Stimulated activated CD4-positive, alpha-beta T cell treated with anti-CD3 and anti-CD28 coated beads, Interleukin-4, amount 100 ng/mL, for 4 hours (primary cell): Measurements from ENCODE around the gene ZFAND6.
"Not testable (repeated sequence)": the region's sequence is repeated elsewhere in the genome, so short reads cannot be mapped to it uniquely, and the experiment has no call there.

Experiments
- DNase-seq, 2 experiments: peaks; one replicate each; pipeline ENCODE4 v3.0.0-alpha.2; 2020

The ZFAND6 gene

GRCh38 chr15:80058851-80059785, at the start of gene ZFAND6:
Gene ZFAND6 (plus strand): TSS chr15:80059676. CDS start chr15:80120345, 60,669 bp downstream.
- DNase-seq = peak; percentile 94 to 95

DNA sequence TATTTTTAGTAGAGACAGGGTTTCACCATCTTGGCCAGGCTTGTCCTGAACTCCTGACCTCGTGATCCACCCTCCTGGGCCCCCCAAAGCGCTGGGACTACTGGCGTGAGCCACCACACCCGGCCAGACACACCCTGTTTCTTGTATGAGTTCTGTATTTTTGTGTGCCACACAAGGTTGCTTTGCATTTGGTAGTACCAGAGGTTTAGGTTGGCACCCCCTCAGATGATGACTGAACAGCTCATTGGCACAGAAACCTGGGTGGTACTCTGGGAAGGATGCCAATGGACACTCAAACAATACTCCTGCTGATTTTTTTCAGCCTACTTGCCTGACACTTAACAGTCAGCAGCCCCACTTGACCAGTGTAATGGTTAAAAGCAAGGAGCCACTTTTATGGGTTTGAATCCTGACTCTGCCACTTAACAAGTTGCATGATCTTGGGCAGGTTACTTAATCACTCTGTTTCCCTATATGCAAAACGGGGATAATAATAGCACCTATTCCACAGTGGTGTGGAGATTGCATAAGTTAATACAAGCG, 49.3 kb upstream of the ZFAND6 start:
- no peak for DNase-seq

DNA sequence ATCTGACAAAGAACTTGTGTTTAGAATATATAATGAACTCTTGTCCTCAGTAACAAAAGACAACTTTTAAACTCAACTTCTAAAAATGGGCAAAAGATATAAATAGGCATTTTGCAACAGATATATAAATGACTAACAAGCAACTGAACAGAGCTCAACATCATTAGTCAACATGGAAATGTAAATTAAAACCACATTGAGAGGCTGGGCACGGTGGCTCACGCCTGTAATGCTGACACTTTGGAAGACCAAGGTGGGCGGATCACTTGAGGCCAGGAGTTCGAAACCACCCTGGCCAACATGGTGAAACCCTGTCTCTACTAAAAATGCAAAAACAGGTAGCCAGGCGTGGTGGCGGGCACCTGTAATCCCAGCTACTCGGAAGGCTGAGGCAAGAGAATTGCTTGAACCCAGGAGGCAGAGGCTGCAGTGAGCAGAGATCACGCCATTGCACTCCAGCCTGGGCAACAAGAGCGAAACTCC, 48.4 kb upstream of the ZFAND6 start:
- DNase-seq = not testable (repeated sequence)

- DNase-seq = no peak
Measured at GRCh38 chr15:80011596-80011995, 47.9 kb upstream of the ZFAND6 start.

GRCh38 chr15:80012060-80012726, 47.3 kb upstream of the ZFAND6 start:
- DNase-seq = no peak

DNA sequence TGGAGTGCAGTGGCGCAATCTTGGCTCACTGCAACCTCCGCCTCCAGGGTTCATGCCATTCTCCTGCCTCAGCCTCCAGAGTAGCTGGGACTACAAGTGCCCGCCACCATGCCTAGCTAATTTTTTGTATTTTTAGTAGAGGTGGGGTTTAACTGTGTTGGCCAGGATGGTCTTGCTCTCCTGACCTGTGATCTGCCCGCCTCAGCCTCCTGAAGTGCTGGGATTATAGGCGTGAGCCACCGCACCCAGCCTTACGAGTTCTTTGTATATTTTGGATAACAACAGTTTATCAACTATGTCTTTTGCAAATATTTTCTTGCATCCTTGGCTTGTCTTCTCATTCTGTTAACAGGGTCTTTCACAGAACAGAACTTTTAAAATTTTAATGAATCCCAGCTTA, 45.3 kb upstream of the ZFAND6 start:
- DNase-seq = not testable (repeated sequence)

DNA sequence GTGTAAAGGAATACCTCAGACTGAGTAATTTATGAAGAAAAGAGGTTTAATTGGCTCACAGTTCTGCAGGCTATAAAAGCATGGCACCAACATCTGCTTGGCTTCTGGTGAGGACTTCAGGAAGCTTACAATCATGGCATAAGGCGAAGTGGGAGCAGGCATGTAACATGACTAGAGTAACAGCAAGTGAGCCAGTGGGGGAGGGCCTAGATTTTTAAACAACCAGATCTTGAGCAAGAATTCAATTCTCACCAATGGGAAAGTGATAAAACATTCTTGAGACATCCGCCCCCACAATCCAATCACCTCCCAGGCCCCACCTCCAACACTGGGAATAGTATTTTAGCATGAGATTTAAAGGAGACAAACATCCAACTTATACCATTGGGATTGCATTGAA, 44.3 kb upstream of the ZFAND6 start:
- DNase-seq = no peak

- DNase-seq = not testable (repeated sequence)
Measured at GRCh38 chr15:80016506-80016905, 43.0 kb upstream of the ZFAND6 start.

DNA sequence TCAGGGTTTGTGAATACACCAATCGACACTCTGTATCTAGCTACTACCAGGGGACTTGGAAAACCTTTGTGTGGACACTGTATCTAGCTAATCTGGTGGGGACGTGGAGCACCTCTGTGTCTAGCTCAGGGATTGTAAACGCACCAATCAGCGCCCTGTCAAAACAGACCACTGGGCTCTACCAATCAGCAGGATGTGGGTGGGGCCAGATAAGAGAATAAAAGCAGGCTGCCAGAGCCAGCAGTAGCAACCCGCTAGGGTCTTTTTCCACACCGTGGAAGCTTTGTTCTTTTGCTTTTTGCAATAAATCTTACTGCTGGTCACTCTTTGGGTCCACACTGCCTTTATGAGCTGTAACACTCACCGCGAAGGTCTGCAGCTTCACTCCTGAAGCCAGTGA, 42.3 kb upstream of the ZFAND6 start:
- not testable (repeated sequence) for DNase-seq

DNA sequence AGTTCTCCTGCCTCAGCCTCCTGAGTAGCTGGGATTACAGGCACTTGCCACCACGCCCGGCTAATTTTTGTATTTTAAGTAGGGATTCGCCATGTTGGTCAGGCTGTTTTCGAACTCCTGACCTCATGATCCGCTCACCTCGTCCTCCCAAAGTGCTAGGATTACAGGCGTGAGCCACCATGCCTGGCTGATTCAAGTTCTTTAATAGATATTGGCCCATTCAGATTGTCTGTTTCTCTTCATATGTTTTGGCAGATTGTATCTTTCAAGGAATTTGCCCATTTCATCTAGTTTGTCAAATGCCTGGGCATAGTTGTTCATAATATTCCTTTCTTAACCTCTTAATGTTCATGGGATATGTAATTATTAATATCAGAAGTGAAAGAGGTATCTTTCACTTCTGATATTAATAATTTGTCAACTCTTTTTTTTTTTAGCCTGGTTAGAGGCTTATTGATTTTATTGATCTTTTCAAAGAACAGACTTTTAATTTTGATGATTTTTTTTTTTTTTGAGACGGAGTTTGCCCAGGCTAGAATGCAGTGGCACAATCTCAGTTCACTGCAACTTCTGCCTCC, 40.2 kb upstream of the ZFAND6 start:
- no peak for DNase-seq

GRCh38 chr15:80020149-80020548, 39.3 kb upstream of the ZFAND6 start:
- not testable (repeated sequence) for DNase-seq

DNA sequence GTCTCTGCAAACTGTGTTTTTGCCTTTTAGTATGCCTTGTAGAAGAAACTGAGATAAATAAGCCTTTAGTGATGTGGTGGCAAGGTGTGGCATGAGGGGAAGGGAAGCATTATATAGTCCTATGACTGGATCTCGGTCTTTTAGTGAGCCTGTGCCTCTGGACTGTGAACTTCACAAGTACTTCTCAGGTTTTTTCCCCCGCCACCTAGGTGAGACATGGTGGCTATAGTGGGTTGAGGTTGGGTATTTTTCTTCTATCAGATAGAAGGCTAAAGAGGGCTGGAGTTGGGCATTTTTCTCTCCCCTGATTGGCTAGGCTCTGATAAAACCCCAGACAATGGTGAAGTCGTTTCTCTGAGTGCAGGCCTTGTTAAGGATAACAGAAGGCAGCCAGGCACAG, 38.7 kb upstream of the ZFAND6 start:
- no peak for DNase-seq

GRCh38 chr15:80026310-80026709, 33.2 kb upstream of the ZFAND6 start:
- DNase-seq = no peak

- no peak for DNase-seq
Measured at GRCh38 chr15:80026754-80027153, 32.7 kb upstream of the ZFAND6 start.

- no peak for DNase-seq
Measured at GRCh38 chr15:80028937-80029336, 30.5 kb upstream of the ZFAND6 start.

DNA sequence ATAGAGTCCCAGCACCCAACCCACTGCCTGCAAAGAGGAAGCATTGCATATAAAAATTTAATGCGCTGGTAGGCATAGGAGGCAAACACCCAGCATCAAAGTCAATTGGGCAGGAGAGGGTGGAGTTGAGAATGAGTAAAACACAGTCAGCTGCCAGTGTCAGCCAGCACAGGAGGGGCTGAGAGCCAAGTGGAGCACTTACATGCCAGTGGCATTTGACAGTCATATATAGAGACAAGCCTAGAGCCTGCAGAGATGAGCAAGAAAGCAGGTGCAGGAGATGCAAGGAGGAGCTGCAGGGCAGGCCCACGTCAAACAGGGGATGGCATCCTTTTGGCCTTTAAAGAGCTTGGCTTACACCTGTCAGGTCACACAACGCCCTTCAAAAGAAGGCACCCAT, 27.6 kb upstream of the ZFAND6 start:
- DNase-seq = no peak

DNA sequence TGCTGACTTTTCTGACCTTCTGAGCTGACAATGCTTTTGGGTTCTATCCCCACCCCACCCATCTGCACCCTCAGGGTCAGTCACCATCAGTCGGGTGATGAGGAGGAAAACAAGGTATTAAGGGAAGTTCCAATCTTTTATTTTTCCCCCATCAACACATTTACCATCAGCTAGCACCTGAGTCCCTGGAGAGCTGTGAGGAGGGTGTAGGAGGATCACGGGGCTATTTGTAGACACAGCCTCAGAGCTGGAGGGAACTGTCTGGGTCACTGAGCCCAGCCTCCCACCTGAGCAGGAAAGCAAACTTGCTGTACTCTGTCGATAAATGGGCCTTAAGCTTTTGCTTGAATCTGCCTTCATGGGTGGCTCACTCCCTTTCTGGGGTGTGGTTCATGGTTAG, 24.8 kb upstream of the ZFAND6 start:
- no peak for DNase-seq

GRCh38 chr15:80036071-80036470, 23.4 kb upstream of the ZFAND6 start:
- DNase-seq = no peak

DNA sequence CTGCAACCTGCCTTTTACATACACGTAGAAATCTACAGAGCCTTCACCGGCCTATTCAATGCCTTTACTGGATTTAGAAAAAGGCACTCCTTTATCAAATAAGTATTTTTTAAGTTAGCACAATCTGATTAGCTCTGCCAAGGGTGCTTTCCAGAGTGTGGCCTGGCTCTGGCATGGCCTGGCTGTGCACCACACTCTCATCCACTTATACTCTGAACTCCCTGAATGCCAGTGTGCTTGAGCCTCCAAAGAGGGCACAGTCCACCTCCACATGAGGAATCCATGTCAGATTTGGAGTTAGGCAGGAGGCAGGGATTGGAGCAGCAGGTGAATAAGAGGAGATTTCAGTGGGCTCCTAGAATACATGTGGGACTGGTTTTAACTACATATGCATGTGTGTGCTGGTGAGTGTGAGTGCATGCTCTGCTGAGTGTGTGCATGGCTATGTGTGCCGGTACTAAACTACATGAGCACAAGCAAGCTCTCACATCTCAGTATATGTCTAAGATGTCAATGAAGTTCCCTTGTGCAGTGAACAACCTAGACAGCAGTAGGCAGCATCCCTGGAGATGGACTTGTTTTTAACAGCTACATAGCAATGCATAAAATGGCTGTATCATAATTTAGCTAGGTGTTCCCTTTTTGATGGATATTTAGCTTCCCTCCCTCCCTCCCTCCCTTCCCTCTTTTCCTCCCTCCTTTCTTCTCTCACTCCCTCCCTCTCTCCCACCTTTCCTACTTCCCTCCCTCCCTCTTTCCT, 17.8 kb upstream of the ZFAND6 start:
- DNase-seq = no peak

GRCh38 chr15:80042568-80042967, 16.9 kb upstream of the ZFAND6 start:
- no peak for DNase-seq

DNA sequence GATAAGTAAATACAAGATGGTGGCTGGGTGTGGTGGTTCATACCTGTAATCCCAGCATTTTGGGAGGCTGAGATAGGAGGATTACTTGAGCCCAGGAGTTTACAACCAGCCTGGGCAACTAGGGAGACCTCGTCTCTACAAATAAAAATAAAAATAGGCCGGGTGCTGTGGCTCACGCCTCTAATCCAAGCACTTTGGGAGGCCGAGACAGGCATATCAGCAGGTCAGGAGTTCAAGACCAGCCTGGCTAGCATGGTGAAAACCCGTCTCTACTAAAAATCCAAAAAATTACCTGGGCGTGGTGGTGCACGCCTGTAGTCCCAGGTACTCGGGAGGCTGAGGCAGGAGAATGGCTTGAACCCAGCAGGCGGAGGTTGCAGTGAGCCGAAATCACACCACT, 14.3 kb upstream of the ZFAND6 start:
- not testable (repeated sequence) for DNase-seq

DNA sequence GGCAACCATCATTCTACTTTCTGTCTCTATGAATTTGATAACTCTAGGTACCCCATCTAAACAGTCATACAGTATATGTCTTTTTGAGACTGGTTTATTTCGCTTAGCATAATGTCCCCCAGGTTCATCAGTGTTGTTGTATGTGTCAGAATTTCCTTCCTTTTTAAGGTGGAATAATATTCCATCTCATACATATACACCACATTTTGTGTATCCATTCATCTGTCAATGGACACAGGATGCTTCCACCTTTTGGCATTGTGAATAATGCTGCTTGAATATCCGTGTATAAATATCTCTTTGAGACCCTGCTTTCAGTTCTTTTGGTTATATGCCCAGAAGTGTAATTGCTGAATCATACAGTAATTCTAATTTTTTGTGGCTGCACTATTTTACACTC, 10.4 kb upstream of the ZFAND6 start:
- no peak for DNase-seq
